Activated CD8-positive, alpha-beta T cell treated with anti-CD3 and anti-CD28 coated beads, Interleukin-2, amount 10 ng/mL, durations not matched to agents 7 days and 5 days (primary cell): ENCODE data around the gene ADAMTS20. TPM values are rescaled to one million over a fixed set of nuclear protein-coding genes. Genes with fewer than 3 reads are reported as not detected.
"Not testable (repeated sequence)": the region's sequence is repeated elsewhere in the genome, so short reads cannot be mapped to it uniquely, and the experiment has no call there.

Experiments used
- ATAC-seq: fragments of 150-1000 bp; cut with Tn5 transposase; one replicate; pipeline ENCODE4 v1.10.0; 2021; ENCODE audit warnings: moderate library complexity
- CTCF ChIA-PET: fragments of 350-600 bp; sonication (Branson Sonifier 250); formaldehyde crosslinking; loops from one replicate; lab custom pipeline; 2021; ENCODE audit warnings: antibody characterized with exemption; lab: Charles Lee
- POLR2A ChIA-PET: fragments of 350-600 bp; sonication (Branson Sonifier 250); formaldehyde crosslinking; loops from one replicate; lab custom pipeline; 2021; ENCODE audit warnings: antibody characterized with exemption; lab: Charles Lee
- DNase-seq: peaks from one replicate; pipeline ENCODE4 v3.0.0-alpha.2; 2020
- H3K27ac Mint-ChIP-seq: one replicate; pipeline ENCODE4 v1.8.0; 2021; ENCODE audit warnings: mild to moderate bottlenecking, mixed read lengths
- H3K27me3 Mint-ChIP-seq: one replicate; pipeline ENCODE4 v1.8.0; 2021; ENCODE audit warnings: low read depth, mixed read lengths
- H3K36me3 Mint-ChIP-seq: one replicate; pipeline ENCODE4 v1.8.0; 2021; ENCODE audit warnings: low read depth, mixed read lengths
- H3K4me1 Mint-ChIP-seq: one replicate; pipeline ENCODE4 v1.8.0; 2021; ENCODE audit warnings: low read depth, mixed read lengths
- H3K4me3 Mint-ChIP-seq: one replicate; pipeline ENCODE4 v1.8.0; 2021; ENCODE audit warnings: mild to moderate bottlenecking, mixed read lengths
- H3K9me3 Mint-ChIP-seq: one replicate; pipeline ENCODE4 v1.8.0; 2022; ENCODE audit warnings: mixed read lengths; ENCODE audit not compliant: insufficient read depth
- total RNA-seq, 2 experiments: library from RNA; stranded (reverse); gene quantifications; one replicate each; pipeline ENCODE4 v1.2.3, GENCODE V29; 2021

The ADAMTS20 gene
- total RNA-seq, 2 experiments from 2014 or later: not detected

GRCh38 chr12:43571885-43572284 is 19.9 kb upstream of the ADAMTS20 start:
- ATAC-seq (no peak), DNase-seq (no peak)
- H3K4me1 Mint-ChIP-seq: no peaks in the 10 kb centered on the region
- H3K4me3 Mint-ChIP-seq: no peak overlapping the region
- no peaks in the 10 kb centered on the region for H3K36me3 Mint-ChIP-seq
- H3K27ac Mint-ChIP-seq: no peak overlapping the region
- peaks cover 4% of the 10 kb centered on the region for H3K9me3 Mint-ChIP-seq
- H3K27me3 Mint-ChIP-seq: no peaks in the 10 kb centered on the region
- ChIA-PET CTCF (no interaction called here), POLR2A (no interaction called here)

- Mint-ChIP-seq H3K9me3 (peaks cover 20% of the 10 kb centered on the region), H3K36me3 (peaks cover 3% of the 10 kb centered on the region), H3K4me1 (no peaks in the 10 kb centered on the region), H3K27ac (no peak overlapping the region), H3K27me3 (peaks cover 14% of the 10 kb centered on the region), H3K4me3 (no peak overlapping the region)
- ChIA-PET POLR2A (no interaction called here), CTCF (no interaction called here)
- no peak for DNase-seq
- no peak for ATAC-seq
These were observed 4.1 kb upstream of the ADAMTS20 start for GRCh38 chr12:43556057-43556456.

- Mint-ChIP-seq H3K27me3 (peaks cover 23% of the 10 kb centered on the region), H3K36me3 (peaks cover 3% of the 10 kb centered on the region), H3K4me1 (no peaks in the 10 kb centered on the region), H3K9me3 (peaks cover 16% of the 10 kb centered on the region), H3K4me3 (no peak overlapping the region), H3K27ac (no peak overlapping the region)
- DNase-seq (no peak), ATAC-seq (no peak)
- ChIA-PET CTCF (no interaction called here), POLR2A (no interaction called here)
These were observed 578 bp downstream of the ADAMTS20 start for GRCh38 chr12:43551279-43551970.

GRCh38 chr12:43550831-43551271 is 1.2 kb downstream of the ADAMTS20 start:
- Mint-ChIP-seq H3K4me1 (no peaks in the 10 kb centered on the region), H3K27me3 (peaks cover 23% of the 10 kb centered on the region), H3K27ac (no peak overlapping the region), H3K4me3 (no peak overlapping the region), H3K36me3 (peaks cover 3% of the 10 kb centered on the region), H3K9me3 (peaks cover 12% of the 10 kb centered on the region)
- no peak for DNase-seq
- POLR2A ChIA-PET: no interaction called here
- no peak for ATAC-seq
- CTCF ChIA-PET: no interaction called here

- no peak for DNase-seq
- POLR2A ChIA-PET: no interaction called here
- H3K27me3 Mint-ChIP-seq: no peaks in the 10 kb centered on the region
- no peaks in the 10 kb centered on the region for H3K36me3 Mint-ChIP-seq
- no peak for ATAC-seq
- H3K9me3 Mint-ChIP-seq: no peaks in the 10 kb centered on the region
- CTCF ChIA-PET: no interaction called here
- H3K4me1 Mint-ChIP-seq: no peaks in the 10 kb centered on the region
- no peak overlapping the region for H3K4me3 Mint-ChIP-seq
- H3K27ac Mint-ChIP-seq: no peak overlapping the region
These were observed 7.3 kb downstream of the ADAMTS20 start for GRCh38 chr12:43544703-43545102.

- Mint-ChIP-seq H3K27me3 (no peaks in the 10 kb centered on the region), H3K27ac (no peak overlapping the region), H3K4me3 (no peak overlapping the region), H3K9me3 (no peaks in the 10 kb centered on the region), H3K36me3 (no peaks in the 10 kb centered on the region), H3K4me1 (no peaks in the 10 kb centered on the region)
- DNase-seq (no peak), ATAC-seq (no peak)
- CTCF ChIA-PET: no interaction called here
- POLR2A ChIA-PET: no interaction called here
These were observed 11.5 kb downstream of the ADAMTS20 start for GRCh38 chr12:43540470-43540869.

GRCh38 chr12:43537675-43538074 is 14.3 kb downstream of the ADAMTS20 start:
- ATAC-seq, H3K27ac Mint-ChIP-seq, H3K27me3 Mint-ChIP-seq, H3K4me3 Mint-ChIP-seq, H3K9me3 Mint-ChIP-seq, H3K4me1 Mint-ChIP-seq, DNase-seq, H3K36me3 Mint-ChIP-seq, CTCF ChIA-PET, POLR2A ChIA-PET: not testable (repeated sequence)

- POLR2A ChIA-PET: no interaction called here
- DNase-seq: no peak
- CTCF ChIA-PET: no interaction called here
- no peak overlapping the region for H3K4me3 Mint-ChIP-seq
- H3K27ac Mint-ChIP-seq: no peak overlapping the region
- H3K4me1 Mint-ChIP-seq: no peaks in the 10 kb centered on the region
- no peaks in the 10 kb centered on the region for H3K9me3 Mint-ChIP-seq
- H3K27me3 Mint-ChIP-seq: no peaks in the 10 kb centered on the region
- no peak for ATAC-seq
- H3K36me3 Mint-ChIP-seq: no peaks in the 10 kb centered on the region
These were observed 36.0 kb downstream of the ADAMTS20 start for GRCh38 chr12:43516045-43516444.

- DNase-seq (no peak), ATAC-seq (no peak)
- Mint-ChIP-seq H3K4me1 (no peaks in the 10 kb centered on the region), H3K27me3 (no peaks in the 10 kb centered on the region), H3K9me3 (no peaks in the 10 kb centered on the region), H3K27ac (no peak overlapping the region), H3K36me3 (no peaks in the 10 kb centered on the region), H3K4me3 (no peak overlapping the region)
- CTCF ChIA-PET: interaction anchor here (0.6 kb wide), 1 partner anchor 11 kb away, joined by 3 read pairs; no protein-coding TSS in a partner anchor
- POLR2A ChIA-PET: no interaction called here
These were observed 50.3 kb downstream of the ADAMTS20 start for GRCh38 chr12:43501703-43502102.

- Mint-ChIP-seq H3K4me1 (no peaks in the 10 kb centered on the region), H3K27me3 (no peaks in the 10 kb centered on the region), H3K4me3 (no peak overlapping the region), H3K9me3 (no peaks in the 10 kb centered on the region), H3K27ac (no peak overlapping the region), H3K36me3 (no peaks in the 10 kb centered on the region)
- POLR2A ChIA-PET: no interaction called here
- no peak for DNase-seq
- no peak for ATAC-seq
- CTCF ChIA-PET: no interaction called here
These were observed 58.7 kb downstream of the ADAMTS20 start for GRCh38 chr12:43493261-43493797.

- ATAC-seq (no peak), DNase-seq (no peak)
- H3K4me3 Mint-ChIP-seq: no peak overlapping the region
- ChIA-PET CTCF (no interaction called here), POLR2A (interaction anchor here (0.5 kb wide), 1 partner anchor 309 kb away, joined by 3 read pairs; no protein-coding TSS in a partner anchor)
- no peaks in the 10 kb centered on the region for H3K9me3 Mint-ChIP-seq
- H3K4me1 Mint-ChIP-seq: no peaks in the 10 kb centered on the region
- H3K36me3 Mint-ChIP-seq: no peaks in the 10 kb centered on the region
- H3K27ac Mint-ChIP-seq: no peak overlapping the region
- no peaks in the 10 kb centered on the region for H3K27me3 Mint-ChIP-seq
These were observed 69.5 kb downstream of the ADAMTS20 start for GRCh38 chr12:43482311-43483085.

- ChIA-PET POLR2A (no interaction called here), CTCF (no interaction called here)
- Mint-ChIP-seq H3K9me3 (no peaks in the 10 kb centered on the region), H3K4me3 (no peak overlapping the region), H3K27ac (no peak overlapping the region), H3K36me3 (no peaks in the 10 kb centered on the region), H3K27me3 (no peaks in the 10 kb centered on the region), H3K4me1 (no peaks in the 10 kb centered on the region)
- ATAC-seq: no peak
- DNase-seq: no peak
These were observed 71.4 kb downstream of the ADAMTS20 start for GRCh38 chr12:43480591-43480990.
